Adrenal gland (tissue), 12 donors: ENCODE results near the gene SH3YL1. TPM values are rescaled to one million over a fixed set of nuclear protein-coding genes. Genes with fewer than 3 reads are reported as not detected.

Source experiments
- DNase-seq, 7 donors: peaks; one replicate each; pipeline ENCODE4 v3.0.0-alpha.2; 2019 to 2020
- H3K27ac ChIP-seq, 5 donors: fragments of 200-600 bp; sonication (generic) in 4 of 5; 1 replicate in 3 of 5; 2 replicates in 2 of 5; pipeline versions ENCODE4 v1.5.1 to v1.8.0; 2016 to 2020; ENCODE audit warnings: mild to moderate bottlenecking in 1 of 5
- H3K27me3 ChIP-seq: fragments of 200-600 bp; 2 replicates; pipeline ENCODE4 v1.8.0; 2021
- H3K36me3 ChIP-seq, 2 donors: fragments of 200-600 bp; replicated peaks in 1 of 2; 1 replicate in 1 of 2; 2 replicates in 1 of 2; pipeline versions ENCODE4 v1.5.1 to v1.8.0; 2018 to 2022
- H3K4me1 ChIP-seq, 2 donors: fragments of 200-600 bp; replicated peaks in 1 of 2; 1 replicate in 1 of 2; 2 replicates in 1 of 2; pipeline versions ENCODE4 v1.5.1 to v1.8.0; 2018 to 2021
- H3K4me3 ChIP-seq, 4 donors: fragments of 200-600 bp; sonication (generic) in 3 of 4; one replicate each; pipeline ENCODE4 v1.5.1; 2016 to 2018
- H3K9me3 ChIP-seq, 3 donors: fragments of 200-600 bp; sonication (generic) in 1 of 3; replicated peaks in 1 of 3; 1 replicate in 2 of 3; 2 replicates in 1 of 3; pipeline versions ENCODE4 v1.5.1 to v1.8.0; 2016 to 2021
- CTCF ChIP-seq, 6 experiments: fragments of 450-650 bp in 4 of 6; fragments of 200-600 bp in 2 of 6; sonication (generic) in 1 of 6; IDR thresholded peaks; 1 replicate in 5 of 6; 2 replicates in 1 of 6; pipeline versions ENCODE4 v1.5.1 to v1.8.0; 2016 to 2021; ENCODE audit warnings: antibody characterized with exemption in 6 of 6, mild to moderate bottlenecking in 2 of 6, moderate library complexity in 1 of 6
- POLR2A ChIP-seq, 2 donors: fragments of 450-650 bp; IDR thresholded peaks; one replicate each; pipeline ENCODE4 v1.6.1; 2017; ENCODE audit warnings: antibody characterized with exemption in 2 of 2, mild to moderate bottlenecking in 2 of 2, moderate library complexity in 1 of 2
- WGBS, 4 donors: extraction: QIAGEN DNeasy Blood & Tissue Kit in 2 of 4; methylation state at CpG; one replicate each; pipeline versions ENCODE4 v1.1.5 to v1.1.7; 2013 to 2017; 5-methylcytosine and 5-hydroxymethylcytosine counted together
- intact Hi-C, 2 donors: fragments of 100-400 bp; cut with DNase I; formaldehyde crosslinking; loops; one replicate each; pipeline versions ENCODE4 v1.14.1 to v1.15.0; 2022 to 2023
- polyA plus RNA-seq, 3 donors: library from polyadenylated mRNA; stranded (reverse); fragments of 200-250 nt in 2 of 3; fragments of 350-450 nt in 1 of 3; fragmentation: Illumina TruSeq in 1 of 3; extraction: RNeasy Lipid Tissue Mini Kit (QIAGEN cat#74804) in 1 of 3; gene quantifications; one replicate each; pipeline ENCODE4 v1.2.3, GENCODE V29; 2013 to 2014
- total RNA-seq, 9 donors: library from RNA; depleted of rRNA in 4 of 9; stranded (reverse); fragments of >200 nt in 4 of 9; fragments of 120-200 nt in 1 of 9; fragmentation: NEBNext Ultra II Directional in 1 of 9; extraction: Animal tissue kit (Norgen Biotek cat#: 25700) in 1 of 9; gene quantifications; one replicate each; pipeline versions ENCODE4 v1.1.0 to v1.2.4, GENCODE V29; 2013 to 2023
- donor health status: healthy with polysubstance abuse.
- donor health status: Bipolar disorder and iron deficiency.
- donor health status: DM: yes; HTN: yes; CAD: no.
- donor health status: DM: no; HTN: no; CAD: no.
- donor health status: DM: no; HTN: no; CAD: no.
- donor health status: DM: yes; HTN: yes; CAD: no.

Gene SH3YL1
- total and polyA plus RNA-seq, 12 donors = 43.6 to 108 (median 92.6) TPM

- TF ChIP-seq POLR2A (IDR thresholded peaks at IDR 0.05) = no peak
- TF ChIP-seq CTCF (IDR thresholded peaks at IDR 0.05) = no peak
- Histone ChIP-seq H3K9me3 (no peaks in the 10 kb centered on the region), H3K4me1 (peaks cover 44 to 73% of the 10 kb centered on the region in 2 donors), H3K36me3 (peaks cover 0 to 59% of the 10 kb centered on the region in 2 donors), H3K4me3 (no peak overlapping the region), H3K27me3 (no peaks in the 10 kb centered on the region), H3K27ac (peak overlapping the region in 3 of 5 donors; percentile 33 to 95 (median 69))
- no peak for DNase-seq
- 87 to 93% (median 91%) methylated on average over 12 of the region's 12 CpGs for WGBS, 4 donors
- intact Hi-C loops = no loop called here
Observed at GRCh38 chr2:282371-283263, 18.8 kb upstream of the SH3YL1 start.

GRCh38 chr2:281381-281780 lies 17.5 kb upstream of the SH3YL1 start:
- WGBS, 4 donors = 77 to 93% (median 85%) methylated on average over 4 to 9 of the region's 9 CpGs
- Histone ChIP-seq H3K36me3 (peaks cover 0 to 66% of the 10 kb centered on the region in 2 donors), H3K4me1 (peaks cover 41 to 66% of the 10 kb centered on the region in 2 donors), H3K9me3 (no peaks in the 10 kb centered on the region), H3K27ac (peak overlapping the region; percentile 43 to 95 (median 77)), H3K27me3 (no peaks in the 10 kb centered on the region), H3K4me3 (no peak overlapping the region)
- no peak for DNase-seq
- TF ChIP-seq POLR2A (IDR thresholded peaks at IDR 0.05) (no peak), CTCF (IDR thresholded peaks at IDR 0.05) (no peak)
- intact Hi-C loops = no loop called here

GRCh38 chr2:280650-281110 lies 16.8 kb upstream of the SH3YL1 start:
- peaks cover 34 to 59% of the 10 kb centered on the region in 2 donors for H3K4me1 ChIP-seq
- H3K27me3 ChIP-seq = no peaks in the 10 kb centered on the region
- TF ChIP-seq POLR2A (IDR thresholded peaks at IDR 0.05) = peak in 1 of 2 donors; percentile 33
- peak in 1 of 6 experiments; percentile 14 for TF ChIP-seq CTCF (IDR thresholded peaks at IDR 0.05)
- peaks cover 0 to 66% of the 10 kb centered on the region in 2 donors for H3K36me3 ChIP-seq
- intact Hi-C loops = no loop called here
- no peaks in the 10 kb centered on the region for H3K9me3 ChIP-seq
- peak in 6 of 7 donors; percentile 44 to 69 (median 58) for DNase-seq
- H3K4me3 ChIP-seq = no peak overlapping the region
- 44 to 48% (median 46%) methylated on average over 5 to 7 of the region's 7 CpGs for WGBS, 4 donors
- H3K27ac ChIP-seq = peak overlapping the region; percentile 43 to 95 (median 77)

- Histone ChIP-seq H3K4me3 (no peak overlapping the region), H3K4me1 (peaks cover 30 to 53% of the 10 kb centered on the region in 2 donors), H3K36me3 (peaks cover 0 to 63% of the 10 kb centered on the region in 2 donors), H3K9me3 (no peaks in the 10 kb centered on the region), H3K27me3 (no peaks in the 10 kb centered on the region), H3K27ac (peak overlapping the region; percentile 43 to 95 (median 77))
- WGBS, 4 donors = 61 to 66% (median 64%) methylated on average over 4 of the region's 4 CpGs
- no peak for TF ChIP-seq POLR2A (IDR thresholded peaks at IDR 0.05)
- TF ChIP-seq CTCF (IDR thresholded peaks at IDR 0.05) = no peak
- DNase-seq = no peak
- intact Hi-C loops = no loop called here
Observed at GRCh38 chr2:279956-280649, 16.3 kb upstream of the SH3YL1 start.
